ENCODE results near the gene CDK14.

CDK14 gene

GRCh38 chr7:91182819-91183764, 587.0 kb downstream of the CDK14 start:
- peak; percentile 97 for DNase-seq

- peak; percentile 68 for DNase-seq
These were observed 589.6 kb downstream of the CDK14 start for GRCh38 chr7:91185771-91186170.

GRCh38 chr7:91187061-91187460, 590.9 kb downstream of the CDK14 start:
- no peak for DNase-seq

GRCh38 chr7:91191771-91192170, 595.6 kb downstream of the CDK14 start:
- DNase-seq = no peak

- peak; percentile 44 for DNase-seq
These were observed 597.0 kb downstream of the CDK14 start for GRCh38 chr7:91193141-91193540.

GRCh38 chr7:91194841-91195240, 598.7 kb downstream of the CDK14 start:
- DNase-seq = no peak

GRCh38 chr7:91196058-91196457, 599.9 kb downstream of the CDK14 start:
- no peak for DNase-seq

GRCh38 chr7:91198371-91198770, 602.2 kb downstream of the CDK14 start:
- peak; percentile 25 for DNase-seq

- DNase-seq = no peak
These were observed 603.5 kb downstream of the CDK14 start for GRCh38 chr7:91199601-91200000.

GRCh38 chr7:91201442-91202113, 605.5 kb downstream of the CDK14 start:
- DNase-seq = no peak

GRCh38 chr7:91206361-91206960, 610.3 kb downstream of the CDK14 start:
- DNase-seq = no peak

- DNase-seq = no peak
These were observed 616.5 kb downstream of the CDK14 start for GRCh38 chr7:91212582-91212981.

GRCh38 chr7:91226411-91226810, 630.3 kb downstream of the CDK14 start:
- peak; percentile 17 for DNase-seq

- peak; percentile 66 for DNase-seq
These were observed 632.2 kb downstream of the CDK14 start for GRCh38 chr7:91228327-91228726.

GRCh38 chr7:91228927-91229558, 632.9 kb downstream of the CDK14 start:
- DNase-seq = peak; percentile 67

GRCh38 chr7:91230100-91230499, 634.0 kb downstream of the CDK14 start:
- no peak for DNase-seq

GRCh38 chr7:91230503-91230902, 634.4 kb downstream of the CDK14 start:
- no peak for DNase-seq

GRCh38 chr7:91233212-91233611, 637.1 kb downstream of the CDK14 start:
- DNase-seq = no peak

GRCh38 chr7:91235211-91235832, 639.2 kb downstream of the CDK14 start:
- no peak for DNase-seq

- peak; percentile 94 for DNase-seq
These were observed 643.1 kb downstream of the CDK14 start for GRCh38 chr7:91239171-91239604.

GRCh38 chr7:91239772-91240171, 643.7 kb downstream of the CDK14 start:
- no peak for DNase-seq

- DNase-seq = peak; percentile 81
These were observed 644.3 kb downstream of the CDK14 start for GRCh38 chr7:91240376-91240941.

All from HCEC 1CT (cell line).